Activated CD8-positive, alpha-beta memory T cell treated with anti-CD3 and anti-CD28 coated beads, Interleukin-2, amount 10 ng/mL, durations not matched to agents 7 days and 5 days (primary cell): ENCODE results near the gene GMPPA. TPM values are rescaled to one million over a fixed set of nuclear protein-coding genes. Genes with fewer than 3 reads are reported as not detected.

Experiments
- ATAC-seq: fragments of 150-1000 bp; cut with Tn5 transposase; one replicate; pipeline ENCODE4 v1.10.0; 2021; ENCODE audit warnings: moderate library complexity
- CTCF ChIA-PET: fragments of 350-600 bp; sonication (Branson Sonifier 250); formaldehyde crosslinking; loops from one replicate; lab custom pipeline; 2021; ENCODE audit warnings: antibody characterized with exemption; lab: Charles Lee
- DNase-seq: peaks from one replicate; pipeline ENCODE4 v3.0.0-alpha.2; 2020
- H3K27ac Mint-ChIP-seq: one replicate; pipeline ENCODE4 v1.8.0; 2021; ENCODE audit warnings: mild to moderate bottlenecking, mixed read lengths
- H3K27me3 Mint-ChIP-seq: one replicate; pipeline ENCODE4 v1.8.0; 2021; ENCODE audit warnings: mixed read lengths
- H3K36me3 Mint-ChIP-seq: one replicate; pipeline ENCODE4 v1.8.0; 2021; ENCODE audit warnings: mild to moderate bottlenecking, mixed read lengths
- H3K4me1 Mint-ChIP-seq: one replicate; pipeline ENCODE4 v1.8.0; 2021; ENCODE audit warnings: mixed read lengths
- H3K4me3 Mint-ChIP-seq: one replicate; pipeline ENCODE4 v1.8.0; 2021; ENCODE audit warnings: mild to moderate bottlenecking, moderate library complexity, mixed read lengths
- H3K9me3 Mint-ChIP-seq: one replicate; pipeline ENCODE4 v1.8.0; 2022; ENCODE audit warnings: low read depth, mixed read lengths
- total RNA-seq, 2 experiments: library from RNA; stranded (reverse); gene quantifications; one replicate each; pipeline ENCODE4 v1.2.3, GENCODE V29; 2021

Gene GMPPA
- total RNA-seq, 2 experiments from 2014 or later, result 36.5 to 42.6 TPM

DNA sequence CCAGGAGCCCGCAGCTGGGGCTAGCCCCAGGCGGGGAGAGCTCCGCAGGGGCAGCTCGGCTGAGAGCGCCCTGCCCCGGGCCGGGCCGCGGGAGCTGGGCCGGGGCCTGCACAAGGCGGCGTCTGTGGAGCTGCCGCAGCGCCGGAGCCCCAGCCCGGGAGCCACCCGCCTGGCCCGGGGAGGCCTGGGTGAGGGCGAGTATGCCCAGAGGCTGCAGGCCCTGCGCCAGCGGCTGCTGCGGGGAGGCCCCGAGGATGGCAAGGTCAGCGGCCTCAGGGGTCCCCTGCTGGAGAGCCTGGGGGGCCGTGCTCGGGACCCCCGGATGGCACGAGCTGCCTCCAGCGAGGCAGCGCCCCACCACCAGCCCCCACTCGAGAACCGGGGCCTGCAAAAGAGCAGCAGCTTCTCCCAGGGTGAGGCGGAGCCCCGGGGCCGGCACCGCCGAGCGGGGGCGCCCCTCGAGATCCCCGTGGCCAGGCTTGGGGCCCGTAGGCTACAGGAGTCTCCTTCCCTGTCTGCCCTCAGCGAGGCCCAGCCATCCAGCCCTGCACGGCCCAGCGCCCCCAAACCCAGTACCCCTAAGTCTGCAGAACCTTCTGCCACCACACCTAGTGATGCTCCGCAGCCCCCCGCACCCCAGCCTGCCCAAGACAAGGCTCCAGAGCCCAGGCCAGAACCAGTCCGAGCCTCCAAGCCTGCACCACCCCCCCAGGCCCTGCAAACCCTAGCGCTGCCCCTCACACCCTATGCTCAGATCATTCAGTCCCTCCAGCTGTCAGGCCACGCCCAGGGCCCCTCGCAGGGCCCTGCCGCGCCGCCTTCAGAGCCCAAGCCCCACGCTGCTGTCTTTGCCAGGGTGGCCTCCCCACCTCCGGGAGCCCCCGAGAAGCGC is 15.0 kb upstream of the GMPPA start:
- no peaks in the 10 kb centered on the region for H3K9me3 Mint-ChIP-seq
- no peaks in the 10 kb centered on the region for H3K36me3 Mint-ChIP-seq
- H3K27ac Mint-ChIP-seq, result no peak overlapping the region
- DNase-seq (no peak), ATAC-seq (peak; percentile 17)
- H3K4me1 Mint-ChIP-seq, result no peaks in the 10 kb centered on the region
- no peak overlapping the region for H3K4me3 Mint-ChIP-seq
- CTCF ChIA-PET, result interaction anchor here (0.6 to 1.5 kb wide), 3 partner anchors 12 to 100 kb away, joined by 3 to 4 read pairs (median 4); a partner anchor contains a TSS
- H3K27me3 Mint-ChIP-seq, result peaks cover 54% of the 10 kb centered on the region

DNA sequence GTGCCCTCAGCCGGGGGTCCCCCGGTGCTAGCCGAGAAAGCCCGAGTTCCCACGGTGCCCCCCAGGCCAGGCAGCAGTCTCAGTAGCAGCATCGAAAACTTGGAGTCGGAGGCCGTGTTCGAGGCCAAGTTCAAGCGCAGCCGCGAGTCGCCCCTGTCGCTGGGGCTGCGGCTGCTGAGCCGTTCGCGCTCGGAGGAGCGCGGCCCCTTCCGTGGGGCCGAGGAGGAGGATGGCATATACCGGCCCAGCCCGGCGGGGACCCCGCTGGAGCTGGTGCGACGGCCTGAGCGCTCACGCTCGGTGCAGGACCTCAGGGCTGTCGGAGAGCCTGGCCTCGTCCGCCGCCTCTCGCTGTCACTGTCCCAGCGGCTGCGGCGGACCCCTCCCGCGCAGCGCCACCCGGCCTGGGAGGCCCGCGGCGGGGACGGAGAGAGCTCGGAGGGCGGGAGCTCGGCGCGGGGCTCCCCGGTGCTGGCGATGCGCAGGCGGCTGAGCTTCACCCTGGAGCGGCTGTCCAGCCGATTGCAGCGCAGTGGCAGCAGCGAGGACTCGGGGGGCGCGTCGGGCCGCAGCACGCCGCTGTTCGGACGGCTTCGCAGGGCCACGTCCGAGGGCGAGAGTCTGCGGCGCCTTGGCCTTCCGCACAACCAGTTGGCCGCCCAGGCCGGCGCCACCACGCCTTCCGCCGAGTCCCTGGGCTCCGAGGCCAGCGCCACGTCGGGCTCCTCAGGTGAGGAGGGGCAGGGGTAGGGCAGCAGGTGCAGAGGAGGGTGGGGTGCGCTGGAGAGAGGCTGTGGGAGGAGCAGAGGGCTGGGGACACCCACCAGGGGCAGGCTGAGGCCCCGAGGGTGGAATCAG is 14.1 kb upstream of the GMPPA start:
- no peaks in the 10 kb centered on the region for H3K36me3 Mint-ChIP-seq
- no peaks in the 10 kb centered on the region for H3K9me3 Mint-ChIP-seq
- H3K4me3 Mint-ChIP-seq, result no peak overlapping the region
- no peak overlapping the region for H3K27ac Mint-ChIP-seq
- ATAC-seq (no peak), DNase-seq (no peak)
- CTCF ChIA-PET, result interaction anchor here (0.6 to 1.5 kb wide), 3 partner anchors 11 to 101 kb away, joined by 3 to 4 read pairs (median 3); a partner anchor contains a TSS
- no peaks in the 10 kb centered on the region for H3K4me1 Mint-ChIP-seq
- H3K27me3 Mint-ChIP-seq, result peaks cover 54% of the 10 kb centered on the region

DNA sequence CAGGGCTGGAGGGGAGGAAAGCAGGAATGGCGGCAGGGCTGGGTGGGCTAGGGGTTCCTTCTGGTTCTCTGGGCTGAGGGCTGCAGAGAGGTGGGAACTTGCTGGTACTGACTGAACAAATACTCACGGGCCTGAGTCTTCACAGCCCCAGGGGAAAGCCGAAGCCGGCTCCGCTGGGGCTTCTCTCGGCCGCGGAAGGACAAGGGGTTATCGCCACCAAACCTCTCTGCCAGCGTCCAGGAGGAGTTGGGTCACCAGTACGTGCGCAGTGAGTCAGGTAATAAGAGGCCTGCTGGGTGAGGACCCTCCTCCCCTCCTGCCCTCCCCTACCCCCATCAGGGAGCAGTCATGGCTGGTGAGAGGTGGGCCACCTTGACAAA is 13.5 kb upstream of the GMPPA start:
- Mint-ChIP-seq H3K36me3 (no peaks in the 10 kb centered on the region), H3K9me3 (no peaks in the 10 kb centered on the region), H3K4me3 (no peak overlapping the region), H3K27me3 (peaks cover 54% of the 10 kb centered on the region), H3K27ac (no peak overlapping the region), H3K4me1 (no peaks in the 10 kb centered on the region)
- CTCF ChIA-PET, result interaction anchor here (0.7 to 1.5 kb wide), 3 partner anchors 10 to 42 kb away, joined by 3 to 7 read pairs (median 4); a partner anchor contains a TSS
- DNase-seq (no peak), ATAC-seq (no peak)

DNA sequence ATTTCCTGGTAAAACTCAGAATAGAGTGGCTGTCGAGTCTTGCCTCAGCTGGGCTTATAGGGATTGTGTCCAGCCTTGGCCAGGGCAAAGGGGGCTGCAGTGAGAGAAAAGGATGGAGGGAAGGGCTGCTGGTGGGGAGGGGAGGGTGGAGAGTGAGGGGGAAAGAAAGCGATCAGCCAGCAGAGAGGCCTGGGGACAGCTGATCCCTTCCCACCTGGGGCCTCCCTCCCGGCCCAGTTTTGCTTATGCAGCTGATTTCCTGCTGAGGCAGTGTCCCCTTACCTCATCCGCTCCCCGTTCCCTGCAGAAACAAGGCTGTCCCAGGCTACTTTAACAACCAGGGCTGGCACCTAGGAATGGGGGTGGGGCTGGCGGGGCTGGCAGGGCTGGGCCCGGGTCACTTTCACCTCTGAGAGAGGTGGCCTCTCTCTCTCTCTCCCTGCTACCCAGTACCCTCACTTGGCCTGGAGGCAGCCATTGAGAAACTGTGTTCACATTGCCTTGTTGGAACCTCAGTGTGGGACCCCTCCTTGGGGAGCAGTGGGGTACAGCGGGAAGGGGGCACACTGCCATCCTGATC is 12.2 kb upstream of the GMPPA start:
- Mint-ChIP-seq H3K36me3 (no peaks in the 10 kb centered on the region), H3K27me3 (peaks cover 52% of the 10 kb centered on the region), H3K4me1 (no peaks in the 10 kb centered on the region), H3K4me3 (no peak overlapping the region), H3K9me3 (no peaks in the 10 kb centered on the region), H3K27ac (no peak overlapping the region)
- ATAC-seq (no peak), DNase-seq (no peak)
- CTCF ChIA-PET, result interaction anchor here (0.8 to 1.5 kb wide), 4 partner anchors 8 to 44 kb away, joined by 3 to 7 read pairs (median 4); partner anchors contain the start of gene GMPPA

DNA sequence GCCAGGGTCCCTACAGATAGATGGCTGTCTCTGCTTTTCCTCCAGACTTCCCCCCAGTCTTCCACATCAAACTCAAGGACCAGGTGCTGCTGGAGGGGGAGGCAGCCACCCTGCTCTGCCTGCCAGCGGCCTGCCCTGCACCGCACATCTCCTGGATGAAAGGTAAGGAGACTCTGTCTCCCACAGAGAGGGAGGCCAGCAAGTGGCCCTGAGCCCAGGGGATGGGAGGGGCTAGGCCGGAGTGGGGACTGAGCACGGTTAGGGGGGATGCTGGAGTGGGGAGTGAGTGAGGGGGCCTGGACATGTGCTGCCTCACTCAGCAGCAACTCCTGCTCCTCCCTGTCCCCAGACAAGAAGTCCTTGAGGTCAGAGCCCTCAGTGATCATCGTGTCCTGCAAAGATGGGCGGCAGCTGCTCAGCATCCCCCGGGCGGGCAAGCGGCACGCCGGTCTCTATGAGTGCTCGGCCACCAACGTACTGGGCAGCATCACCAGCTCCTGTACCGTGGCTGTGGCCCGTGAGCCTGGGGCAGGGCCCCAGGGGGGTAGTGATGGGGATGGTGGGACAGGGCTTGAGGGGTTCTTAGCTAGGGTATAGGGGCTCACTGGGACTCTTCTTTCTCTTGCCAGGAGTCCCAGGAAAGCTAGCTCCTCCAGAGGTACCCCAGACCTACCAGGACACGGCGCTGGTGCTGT is 10.4 kb upstream of the GMPPA start:
- CTCF ChIA-PET, result interaction anchor here (0.7 to 1.2 kb wide), 3 partner anchors 12 to 42 kb away, joined by 3 to 4 read pairs (median 4); no protein-coding TSS in a partner anchor
- Mint-ChIP-seq H3K4me3 (no peak overlapping the region), H3K4me1 (no peaks in the 10 kb centered on the region), H3K27me3 (peaks cover 37% of the 10 kb centered on the region), H3K9me3 (no peaks in the 10 kb centered on the region), H3K36me3 (no peaks in the 10 kb centered on the region), H3K27ac (no peak overlapping the region)
- DNase-seq (no peak), ATAC-seq (no peak)

DNA sequence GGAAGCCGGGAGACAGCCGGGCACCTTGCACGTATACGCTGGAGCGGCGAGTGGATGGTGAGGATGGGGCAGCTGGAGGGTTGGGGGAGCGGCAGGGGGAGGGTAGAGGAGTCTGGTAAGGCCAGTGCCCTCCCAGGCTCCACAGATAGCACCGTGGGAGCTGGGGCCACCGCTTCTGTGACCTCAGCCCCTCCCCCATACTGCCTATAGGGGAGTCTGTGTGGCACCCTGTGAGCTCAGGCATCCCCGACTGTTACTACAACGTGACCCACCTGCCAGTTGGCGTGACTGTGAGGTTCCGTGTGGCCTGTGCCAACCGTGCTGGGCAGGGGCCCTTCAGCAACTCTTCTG is 9.9 kb upstream of the GMPPA start:
- no peak for DNase-seq
- H3K27me3 Mint-ChIP-seq, result peaks cover 38% of the 10 kb centered on the region
- no peak for ATAC-seq
- H3K27ac Mint-ChIP-seq, result no peak overlapping the region
- no peaks in the 10 kb centered on the region for H3K36me3 Mint-ChIP-seq
- H3K4me1 Mint-ChIP-seq, result no peaks in the 10 kb centered on the region
- no peaks in the 10 kb centered on the region for H3K9me3 Mint-ChIP-seq
- CTCF ChIA-PET, result interaction anchor here (1.0 to 1.2 kb wide), 2 partner anchors 13 to 39 kb away, joined by 4 read pairs; no protein-coding TSS in a partner anchor
- no peak overlapping the region for H3K4me3 Mint-ChIP-seq

DNA sequence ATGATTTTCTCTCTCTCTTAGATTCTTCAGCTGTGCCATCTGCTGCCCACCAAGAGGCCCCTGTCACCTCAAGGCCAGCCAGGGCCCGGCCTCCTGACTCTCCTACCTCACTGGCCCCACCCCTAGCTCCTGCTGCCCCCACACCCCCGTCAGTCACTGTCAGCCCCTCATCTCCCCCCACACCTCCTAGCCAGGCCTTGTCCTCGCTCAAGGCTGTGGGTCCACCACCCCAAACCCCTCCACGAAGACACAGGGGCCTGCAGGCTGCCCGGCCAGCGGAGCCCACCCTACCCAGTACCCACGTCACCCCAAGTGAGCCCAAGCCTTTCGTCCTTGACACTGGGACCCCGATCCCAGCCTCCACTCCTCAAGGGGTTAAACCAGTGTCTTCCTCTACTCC is 9.4 kb upstream of the GMPPA start:
- Mint-ChIP-seq H3K27ac (no peak overlapping the region), H3K9me3 (no peaks in the 10 kb centered on the region), H3K4me1 (no peaks in the 10 kb centered on the region), H3K36me3 (no peaks in the 10 kb centered on the region), H3K27me3 (peaks cover 38% of the 10 kb centered on the region), H3K4me3 (no peak overlapping the region)
- DNase-seq (no peak), ATAC-seq (no peak)
- CTCF ChIA-PET, result interaction anchor here (1.0 kb wide), 1 partner anchor 39 kb away, joined by 4 read pairs; no protein-coding TSS in a partner anchor

DNA sequence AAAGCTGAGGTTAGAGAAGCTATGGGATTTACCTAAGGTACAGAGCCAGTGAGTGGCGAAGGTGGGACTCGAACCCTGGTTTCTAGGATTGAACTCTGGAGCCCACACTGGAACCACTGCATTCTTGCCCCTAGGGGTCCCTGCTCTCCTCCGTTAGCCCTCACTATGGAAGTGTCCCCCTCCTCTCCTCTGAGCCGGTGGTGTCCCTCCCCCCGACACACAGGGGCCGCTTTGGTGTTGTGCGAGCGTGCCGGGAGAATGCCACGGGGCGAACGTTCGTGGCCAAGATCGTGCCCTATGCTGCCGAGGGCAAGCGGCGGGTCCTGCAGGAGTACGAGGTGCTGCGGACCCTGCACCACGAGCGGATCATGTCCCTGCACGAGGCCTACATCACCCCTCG is 8.5 kb upstream of the GMPPA start:
- CTCF ChIA-PET, result interaction anchor here (1.7 kb wide), 1 partner anchor 40 kb away, joined by 7 read pairs; no protein-coding TSS in a partner anchor
- Mint-ChIP-seq H3K36me3 (no peaks in the 10 kb centered on the region), H3K27me3 (peaks cover 40% of the 10 kb centered on the region), H3K27ac (no peak overlapping the region), H3K4me3 (no peak overlapping the region), H3K4me1 (no peaks in the 10 kb centered on the region), H3K9me3 (no peaks in the 10 kb centered on the region)
- ATAC-seq, result no peak
- no peak for DNase-seq

DNA sequence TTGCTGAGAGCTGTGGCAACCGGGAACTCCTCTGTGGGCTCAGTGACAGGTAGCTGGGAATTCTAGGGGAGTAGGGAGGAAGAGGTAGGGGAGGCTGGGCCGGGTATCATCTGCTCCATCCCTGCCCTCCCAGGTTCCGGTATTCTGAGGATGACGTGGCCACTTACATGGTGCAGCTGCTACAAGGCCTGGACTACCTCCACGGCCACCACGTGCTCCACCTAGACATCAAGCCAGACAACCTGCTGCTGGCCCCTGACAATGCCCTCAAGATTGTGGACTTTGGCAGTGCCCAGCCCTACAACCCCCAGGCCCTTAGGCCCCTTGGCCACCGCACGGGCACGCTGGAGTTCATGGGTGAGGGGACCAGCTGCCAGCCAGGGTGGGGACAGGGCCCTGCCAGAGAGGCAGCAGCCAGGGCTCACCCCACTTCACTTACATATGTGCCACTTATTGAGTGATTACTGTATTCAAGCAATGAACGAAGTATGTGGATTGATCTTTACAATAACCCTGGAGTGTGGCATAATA is 8.0 kb upstream of the GMPPA start:
- no peak overlapping the region for H3K27ac Mint-ChIP-seq
- H3K4me1 Mint-ChIP-seq, result no peaks in the 10 kb centered on the region
- CTCF ChIA-PET, result interaction anchor here (1.7 kb wide), 1 partner anchor 39 kb away, joined by 7 read pairs; no protein-coding TSS in a partner anchor
- H3K27me3 Mint-ChIP-seq, result peaks cover 40% of the 10 kb centered on the region
- H3K4me3 Mint-ChIP-seq, result no peak overlapping the region
- H3K36me3 Mint-ChIP-seq, result no peaks in the 10 kb centered on the region
- H3K9me3 Mint-ChIP-seq, result no peaks in the 10 kb centered on the region
- no peak for DNase-seq
- ATAC-seq, result no peak

DNA sequence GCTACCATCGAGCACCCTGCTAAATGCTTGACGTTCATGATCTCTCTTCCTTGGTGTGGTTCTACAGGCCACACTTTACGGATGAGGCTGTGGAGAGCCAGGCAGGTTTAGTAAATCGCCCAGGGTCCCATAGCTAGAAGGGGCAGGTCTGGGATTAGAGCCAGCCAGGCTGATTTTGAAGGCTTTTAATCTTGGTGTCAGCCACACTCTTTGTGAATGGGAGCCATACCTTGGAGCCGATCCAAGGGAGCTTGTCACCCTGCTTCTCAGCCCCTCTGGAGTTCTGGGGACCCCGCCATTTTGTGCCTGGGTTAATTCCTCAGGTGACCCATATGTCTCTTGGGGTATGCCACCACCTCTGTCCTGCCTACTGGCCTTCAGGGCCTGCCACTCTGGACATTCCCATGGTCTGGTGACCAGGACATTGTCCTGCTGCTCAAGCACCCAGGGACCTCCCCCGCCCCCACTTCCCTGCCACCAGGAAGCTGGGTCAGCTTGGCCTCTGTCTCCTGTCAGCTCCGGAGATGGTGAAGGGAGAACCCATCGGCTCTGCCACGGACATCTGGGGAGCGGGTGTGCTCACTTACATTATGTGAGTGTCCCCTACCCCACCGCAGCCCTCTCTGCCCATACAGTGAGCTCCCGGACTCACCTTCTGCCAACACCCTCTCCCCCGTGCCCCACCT is 7.3 kb upstream of the GMPPA start:
- ATAC-seq, result no peak
- Mint-ChIP-seq H3K36me3 (no peaks in the 10 kb centered on the region), H3K4me3 (no peak overlapping the region), H3K9me3 (no peaks in the 10 kb centered on the region), H3K4me1 (no peaks in the 10 kb centered on the region), H3K27ac (no peak overlapping the region), H3K27me3 (peaks cover 40% of the 10 kb centered on the region)
- CTCF ChIA-PET, result interaction anchor here (1.7 to 8.6 kb wide), 2 partner anchors 38 to 51 kb away, joined by 7 to 73 read pairs; partner anchors contain the start of genes CHPF and TMEM198
- no peak for DNase-seq

DNA sequence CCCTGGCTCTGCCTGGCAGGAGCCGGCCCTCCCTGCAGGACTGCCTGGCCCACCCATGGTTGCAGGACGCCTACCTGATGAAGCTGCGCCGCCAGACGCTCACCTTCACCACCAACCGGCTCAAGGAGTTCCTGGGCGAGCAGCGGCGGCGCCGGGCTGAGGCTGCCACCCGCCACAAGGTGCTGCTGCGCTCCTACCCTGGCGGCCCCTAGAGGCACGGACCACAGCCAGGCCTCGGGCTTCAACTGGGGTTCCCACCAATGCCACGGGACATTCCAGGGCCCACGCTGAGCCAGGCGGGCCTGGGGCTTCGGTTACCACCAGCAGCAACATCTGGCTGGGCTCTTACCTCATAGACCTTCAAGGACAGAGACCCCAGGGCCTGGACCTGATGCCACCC is 6.1 kb upstream of the GMPPA start:
- H3K9me3 Mint-ChIP-seq, result no peaks in the 10 kb centered on the region
- H3K4me1 Mint-ChIP-seq, result peaks cover 5% of the 10 kb centered on the region
- DNase-seq (no peak), ATAC-seq (no peak)
- H3K36me3 Mint-ChIP-seq, result no peaks in the 10 kb centered on the region
- H3K27ac Mint-ChIP-seq, result no peak overlapping the region
- CTCF ChIA-PET, result interaction anchor here (0.6 to 8.6 kb wide), 2 partner anchors 18 to 50 kb away, joined by 3 to 73 read pairs; partner anchors contain the start of genes CHPF and TMEM198
- peaks cover 42% of the 10 kb centered on the region for H3K27me3 Mint-ChIP-seq
- no peak overlapping the region for H3K4me3 Mint-ChIP-seq
